IMR-90 (cell line): ENCODE measurements around the gene NKPD1. TPM values are rescaled to one million over a fixed set of nuclear protein-coding genes. Genes with fewer than 3 reads are reported as not detected.

ENCODE experiments used
- ATAC-seq: fragments of 200-7000 bp; cut with Tn5 transposase; 2 replicates; pipeline ENCODE4 v1.9.1; 2020; ENCODE audit warnings: low read depth, mild to moderate bottlenecking, moderate library complexity
- BruUV-seq: library from RNA; stranded (reverse); fragments of 400-500 nt; replicated peaks from 2 replicates; lab custom pipeline; 2021; lab: Mats Ljungman, UMichigan
- CTCF ChIA-PET: fragments of 300-600 bp; formaldehyde crosslinking; extraction: SDS; loops from one replicate; lab custom pipeline; 2021; ENCODE audit warnings: antibody characterized with exemption; lab: Yijun Ruan, JAX
- POLR2A ChIA-PET: fragments of 300-600 bp; sonication (Branson Sonifier 250); formaldehyde crosslinking; loops from one replicate; lab custom pipeline; 2022; ENCODE audit warnings: antibody characterized with exemption; ENCODE audit not compliant: unreplicated experiment; lab: Charles Lee
- DNase-seq: peaks from one replicate; pipeline ENCODE4 v3.0.0; 2013
- H2AFZ ChIP-seq: replicated peaks from 2 replicates; pipeline ENCODE3; 2013; ENCODE audit warnings: low read length, mild to moderate bottlenecking; ENCODE audit not compliant: poor library complexity
- H2AK5ac ChIP-seq: 2 replicates; pipeline ENCODE4 v1.6.1; 2013; ENCODE audit warnings: low read depth, low read length, inconsistent platforms
- H2AK9ac ChIP-seq: replicated peaks from 2 replicates; pipeline ENCODE3; 2013; ENCODE audit warnings: mild to moderate bottlenecking, low read depth, low read length, moderate library complexity; ENCODE audit not compliant: poor library complexity
- H2BK120ac ChIP-seq: 2 replicates; pipeline ENCODE4 v1.6.1; 2013; ENCODE audit warnings: low read depth, low read length, inconsistent platforms
- H2BK15ac ChIP-seq: 3 replicates; pipeline ENCODE4 v1.6.1; 2013; ENCODE audit warnings: low read depth, low read length, inconsistent platforms
- H2BK20ac ChIP-seq: 2 replicates; pipeline ENCODE4 v1.6.1; 2013; ENCODE audit warnings: low read depth, mild to moderate bottlenecking, inconsistent platforms, low read length, moderate library complexity
- H2BK5ac ChIP-seq: 2 replicates; pipeline ENCODE4 v1.6.1; 2013; ENCODE audit warnings: mild to moderate bottlenecking, low read depth, low read length, inconsistent platforms; ENCODE audit not compliant: poor library complexity, severe bottlenecking
- H3K14ac ChIP-seq: replicated peaks from 2 replicates; pipeline ENCODE4 v1.6.1; 2013; ENCODE audit warnings: low read depth, low read length, inconsistent platforms
- H3K18ac ChIP-seq: 2 replicates; pipeline ENCODE4 v1.6.1; 2013; ENCODE audit warnings: low read depth, low read length, control low read depth
- H3K23ac ChIP-seq: 2 replicates; pipeline ENCODE4 v1.6.1; 2013; ENCODE audit warnings: low read depth, low read length, inconsistent platforms
- H3K27ac ChIP-seq: 2 replicates; pipeline ENCODE4 v1.5.1; 2013; ENCODE audit warnings: mild to moderate bottlenecking, control low read depth, low read length; ENCODE audit not compliant: insufficient read depth
- H3K27me3 ChIP-seq: 2 replicates; pipeline ENCODE4 v1.6.1; 2013; ENCODE audit warnings: low read length; ENCODE audit not compliant: control insufficient read depth, insufficient read depth
- H3K36me3 ChIP-seq: 2 replicates; pipeline ENCODE4 v1.6.1; 2013; ENCODE audit warnings: low read length, mixed read lengths; ENCODE audit not compliant: control insufficient read depth, insufficient read depth
- H3K4ac ChIP-seq: 2 replicates; pipeline ENCODE4 v1.6.1; 2013; ENCODE audit warnings: low read depth, low read length, inconsistent platforms
- H3K4me1 ChIP-seq: 2 replicates; pipeline ENCODE4 v1.6.1; 2013; ENCODE audit warnings: low read length, mixed read lengths; ENCODE audit not compliant: control insufficient read depth, insufficient read depth
- H3K4me2 ChIP-seq: 2 replicates; pipeline ENCODE4 v1.6.1; 2013; ENCODE audit warnings: low read depth, mild to moderate bottlenecking, control low read depth, low read length, moderate library complexity
- H3K4me3 ChIP-seq: 2 replicates; pipeline ENCODE4 v1.5.1; 2013; ENCODE audit warnings: low read depth, mild to moderate bottlenecking, control low read depth, low read length, moderate library complexity; ENCODE audit not compliant: insufficient read depth
- H3K56ac ChIP-seq: 2 replicates; pipeline ENCODE4 v1.6.1; 2013; ENCODE audit warnings: low read length, inconsistent platforms; ENCODE audit not compliant: insufficient read depth; ENCODE audit errors: extremely low read depth
- H3K79me1 ChIP-seq, 2 experiments: 2 replicates each; pipeline ENCODE4 v1.6.1; 2013; ENCODE audit warnings: low read length in 2 of 2, inconsistent platforms in 1 of 2, low read depth in 1 of 2
- H3K9ac ChIP-seq: 2 replicates; pipeline ENCODE4 v1.6.1; 2013; ENCODE audit warnings: low read depth, low read length, control low read depth
- H3K9me1 ChIP-seq: 2 replicates; pipeline ENCODE4 v1.6.1; 2013; ENCODE audit warnings: low read length, inconsistent platforms; ENCODE audit not compliant: insufficient read depth
- H3K9me3 ChIP-seq: 2 replicates; pipeline ENCODE4 v1.6.1; 2013; ENCODE audit warnings: low read length; ENCODE audit not compliant: control insufficient read depth, insufficient read depth
- H4K20me1 ChIP-seq: 2 replicates; pipeline ENCODE4 v1.6.1; 2013; ENCODE audit warnings: low read length, inconsistent platforms; ENCODE audit not compliant: insufficient read depth
- H4K5ac ChIP-seq: 2 replicates; pipeline ENCODE4 v1.6.1; 2013; ENCODE audit warnings: mild to moderate bottlenecking, low read depth, low read length, control low read depth
- H4K8ac ChIP-seq, 2 experiments: 2 replicates each; pipeline ENCODE4 v1.6.1; 2013; ENCODE audit warnings: low read depth in 2 of 2, low read length in 2 of 2, control low read depth in 1 of 2, inconsistent platforms in 1 of 2
- H4K91ac ChIP-seq: 2 replicates; pipeline ENCODE4 v1.6.1; 2013; ENCODE audit warnings: low read depth, low read length, inconsistent platforms; ENCODE audit not compliant: insufficient read depth
- WGBS, 2 experiments: methylation state at CpG; one replicate each; pipeline versions ENCODE4 v1.1.5 to v1.1.7; 2013; ENCODE audit warnings: missing lambda C conversion rate in 2 of 2; ENCODE audit not compliant: insufficient read length in 1 of 2; ENCODE audit errors: extremely low coverage in 2 of 2; 5-methylcytosine and 5-hydroxymethylcytosine counted together
- dilution Hi-C: fragments of 300-500 bp; cut with HindIII; formaldehyde crosslinking; loops from one replicate; pipeline ENCODE4 v1.14.3; 2018; ENCODE audit warnings: low sequenced_read_pairs; ENCODE audit not compliant: unreplicated experiment
- in situ Hi-C: fragments of 300-500 bp; cut with MboI; formaldehyde crosslinking; loops from 3 replicates; pipeline ENCODE4 v1.14.3; 2019; ENCODE audit warnings: low sequenced_read_pairs, inconsistent platforms, mixed read lengths
- intact Hi-C: fragments of 100-400 bp; cut with micrococcal nuclease; formaldehyde crosslinking; loops from 2 replicates; pipeline ENCODE4 v1.10.0; 2022
- polyA plus RNA-seq, 3 experiments: library from polyadenylated mRNA; depleted of rRNA; stranded (reverse); fragments of >200 nt; gene quantifications; 2 replicates each; pipeline ENCODE4 v1.2.3, GENCODE V29; 2012; ENCODE audit warnings: low replicate concordance in 1 of 3
- total RNA-seq: library from RNA; depleted of rRNA; stranded (reverse); fragments of >200 nt; gene quantifications from 2 replicates; pipeline ENCODE4 v1.2.3, GENCODE V29; 2012
- TF ChIP-seq, protein P1 (sequence below): fragments of 150-350 bp; IDR thresholded peaks from 2 replicates; pipeline ENCODE4 v1.6.1; 2016; ENCODE audit warnings: low read depth, mild to moderate bottlenecking, low read length, moderate library complexity, borderline replicate concordance

NKPD1 gene
- total and polyA plus RNA-seq, 2 of the 4 experiments (the other 2 are of a cell fraction), result under 0.01 to 0.09 TPM

DNA sequence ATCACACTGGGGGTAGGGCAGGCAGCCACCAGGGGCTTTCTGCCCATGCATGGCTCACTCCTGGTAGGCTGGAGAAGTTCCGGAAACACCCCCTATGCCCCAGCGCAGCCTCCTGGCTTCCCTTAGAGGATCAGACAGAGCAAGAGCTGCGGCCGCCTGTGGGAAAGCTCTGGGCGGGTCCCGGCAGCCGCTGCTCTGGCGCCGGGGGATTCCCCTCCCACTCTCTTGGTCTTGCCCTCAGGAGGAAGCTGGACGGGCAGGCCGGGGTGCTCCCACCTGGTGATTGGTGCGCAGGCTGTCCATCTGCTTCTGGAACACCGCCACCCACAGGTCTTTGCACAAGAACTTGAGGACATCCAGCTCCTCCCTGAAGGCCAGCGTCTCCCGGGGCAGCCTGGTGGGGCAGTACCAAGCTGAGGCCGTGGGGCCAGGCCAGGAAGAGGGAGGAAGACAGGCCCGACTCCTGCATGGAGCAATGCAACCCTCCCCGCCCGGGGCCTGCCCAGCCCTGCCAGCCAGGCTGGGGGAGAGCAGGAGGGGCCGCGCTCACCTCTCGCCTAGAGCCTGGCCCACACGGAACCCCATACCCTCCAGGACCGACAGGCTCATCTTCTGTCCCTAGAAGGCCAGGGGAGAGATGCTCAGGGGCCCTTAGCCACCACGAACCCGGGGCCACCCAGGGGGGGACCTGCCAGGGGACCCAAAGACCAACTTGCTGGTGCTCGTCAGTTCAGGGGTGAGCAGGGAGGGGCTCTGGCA lies 4.0 kb upstream of the NKPD1 start:
- H3K79me1 ChIP-seq, result no peaks in the 10 kb centered on the region
- no TSS peak for BruUV-seq
- ATAC-seq, result peak; percentile 72
- peaks cover 2% of the 10 kb centered on the region; the same call in 1 of the 2 replicates for H3K4me1 ChIP-seq
- H3K36me3 ChIP-seq, result no peaks in the 10 kb centered on the region
- H2BK15ac ChIP-seq, result no peak overlapping the region
- H4K5ac ChIP-seq, result no peak overlapping the region
- H2BK20ac ChIP-seq, result no peak overlapping the region
- no peak overlapping the region for H3K18ac ChIP-seq
- TF ChIP-seq, protein P1, sequence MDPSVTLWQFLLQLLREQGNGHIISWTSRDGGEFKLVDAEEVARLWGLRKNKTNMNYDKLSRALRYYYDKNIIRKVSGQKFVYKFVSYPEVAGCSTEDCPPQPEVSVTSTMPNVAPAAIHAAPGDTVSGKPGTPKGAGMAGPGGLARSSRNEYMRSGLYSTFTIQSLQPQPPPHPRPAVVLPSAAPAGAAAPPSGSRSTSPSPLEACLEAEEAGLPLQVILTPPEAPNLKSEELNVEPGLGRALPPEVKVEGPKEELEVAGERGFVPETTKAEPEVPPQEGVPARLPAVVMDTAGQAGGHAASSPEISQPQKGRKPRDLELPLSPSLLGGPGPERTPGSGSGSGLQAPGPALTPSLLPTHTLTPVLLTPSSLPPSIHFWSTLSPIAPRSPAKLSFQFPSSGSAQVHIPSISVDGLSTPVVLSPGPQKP, result no peak
- ChIA-PET CTCF (no interaction called here), POLR2A (no interaction called here)
- H4K8ac ChIP-seq, result no peak overlapping the region
- H2AK5ac ChIP-seq, result no peak overlapping the region
- intact Hi-C loops, result no loop called here
- H3K9me3 ChIP-seq, result no peaks in the 10 kb centered on the region
- no peak overlapping the region for H4K91ac ChIP-seq
- H2BK5ac ChIP-seq, result no peak overlapping the region
- in situ Hi-C loops, result no loop called here
- no peak overlapping the region for H2BK120ac ChIP-seq
- H2AK9ac ChIP-seq, result no peak overlapping the region
- peaks cover 17% of the 10 kb centered on the region; the same call in 1 of the 2 replicates for H3K27me3 ChIP-seq
- H3K56ac ChIP-seq, result no peak overlapping the region
- no peak overlapping the region for H3K4ac ChIP-seq
- DNase-seq, result peak; percentile 46
- WGBS, 2 experiments, result 41% methylated on average over 14 of the region's 27 CpGs; no CpG with 5 or more reads in 1 of the 2 experiments
- H3K27ac ChIP-seq, result no peak overlapping the region
- peaks cover 5% of the 10 kb centered on the region; the same call in 1 of the 2 replicates for H4K20me1 ChIP-seq
- no peak overlapping the region for H3K23ac ChIP-seq
- no peak overlapping the region for H3K4me2 ChIP-seq
- H3K9me1 ChIP-seq, result no peaks in the 10 kb centered on the region
- H3K14ac ChIP-seq, result no peak overlapping the region
- no peak overlapping the region for H3K4me3 ChIP-seq
- no peak overlapping the region for H3K9ac ChIP-seq
- dilution Hi-C loops, result no loop called here
- H2AFZ ChIP-seq, result peak overlapping the region; percentile 85
